ENCODE data around the gene ADAMTS19. TPM values are rescaled to one million over a fixed set of nuclear protein-coding genes. Genes with fewer than 3 reads are reported as not detected.

ADAMTS19 gene, protein sequence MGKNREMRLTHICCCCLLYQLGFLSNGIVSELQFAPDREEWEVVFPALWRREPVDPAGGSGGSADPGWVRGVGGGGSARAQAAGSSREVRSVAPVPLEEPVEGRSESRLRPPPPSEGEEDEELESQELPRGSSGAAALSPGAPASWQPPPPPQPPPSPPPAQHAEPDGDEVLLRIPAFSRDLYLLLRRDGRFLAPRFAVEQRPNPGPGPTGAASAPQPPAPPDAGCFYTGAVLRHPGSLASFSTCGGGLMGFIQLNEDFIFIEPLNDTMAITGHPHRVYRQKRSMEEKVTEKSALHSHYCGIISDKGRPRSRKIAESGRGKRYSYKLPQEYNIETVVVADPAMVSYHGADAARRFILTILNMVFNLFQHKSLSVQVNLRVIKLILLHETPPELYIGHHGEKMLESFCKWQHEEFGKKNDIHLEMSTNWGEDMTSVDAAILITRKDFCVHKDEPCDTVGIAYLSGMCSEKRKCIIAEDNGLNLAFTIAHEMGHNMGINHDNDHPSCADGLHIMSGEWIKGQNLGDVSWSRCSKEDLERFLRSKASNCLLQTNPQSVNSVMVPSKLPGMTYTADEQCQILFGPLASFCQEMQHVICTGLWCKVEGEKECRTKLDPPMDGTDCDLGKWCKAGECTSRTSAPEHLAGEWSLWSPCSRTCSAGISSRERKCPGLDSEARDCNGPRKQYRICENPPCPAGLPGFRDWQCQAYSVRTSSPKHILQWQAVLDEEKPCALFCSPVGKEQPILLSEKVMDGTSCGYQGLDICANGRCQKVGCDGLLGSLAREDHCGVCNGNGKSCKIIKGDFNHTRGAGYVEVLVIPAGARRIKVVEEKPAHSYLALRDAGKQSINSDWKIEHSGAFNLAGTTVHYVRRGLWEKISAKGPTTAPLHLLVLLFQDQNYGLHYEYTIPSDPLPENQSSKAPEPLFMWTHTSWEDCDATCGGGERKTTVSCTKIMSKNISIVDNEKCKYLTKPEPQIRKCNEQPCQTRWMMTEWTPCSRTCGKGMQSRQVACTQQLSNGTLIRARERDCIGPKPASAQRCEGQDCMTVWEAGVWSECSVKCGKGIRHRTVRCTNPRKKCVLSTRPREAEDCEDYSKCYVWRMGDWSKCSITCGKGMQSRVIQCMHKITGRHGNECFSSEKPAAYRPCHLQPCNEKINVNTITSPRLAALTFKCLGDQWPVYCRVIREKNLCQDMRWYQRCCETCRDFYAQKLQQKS
- total RNA-seq (under 1 TPM; 0.12 to 0.26 TPM), polyA plus RNA-seq (ENCODE audit: insufficient read length in 6 of 6) (1 to 10 TPM in 3 of 6 donors, under 1 TPM in 3; 0.18 to 1.7 (median 0.76) TPM)
- long read RNA-seq, donor 1, full-length matches to known transcripts: 1 of 1 reads
- long read RNA-seq, donor 1, partial matches to known transcripts: 0 of 1 reads
- long read RNA-seq, donor 1, other reads (novel, unspliced or antisense): 0 of 1 reads
- long read RNA-seq, donor 2: 0 reads
- long read RNA-seq, donor 3: 0 reads
- long read RNA-seq, donor 4: 0 reads
- long read RNA-seq, donor 5: 0 reads
- long read RNA-seq, donor 6: 0 reads
- long read RNA-seq, donor 7: 0 reads
- long read RNA-seq, donor 8: 0 reads
- long read RNA-seq, donor 9: 0 reads
- long read RNA-seq, donor 10: 0 reads
- long read RNA-seq, donor 11: 0 reads
- long read RNA-seq, donor 12: 0 reads

DNA sequence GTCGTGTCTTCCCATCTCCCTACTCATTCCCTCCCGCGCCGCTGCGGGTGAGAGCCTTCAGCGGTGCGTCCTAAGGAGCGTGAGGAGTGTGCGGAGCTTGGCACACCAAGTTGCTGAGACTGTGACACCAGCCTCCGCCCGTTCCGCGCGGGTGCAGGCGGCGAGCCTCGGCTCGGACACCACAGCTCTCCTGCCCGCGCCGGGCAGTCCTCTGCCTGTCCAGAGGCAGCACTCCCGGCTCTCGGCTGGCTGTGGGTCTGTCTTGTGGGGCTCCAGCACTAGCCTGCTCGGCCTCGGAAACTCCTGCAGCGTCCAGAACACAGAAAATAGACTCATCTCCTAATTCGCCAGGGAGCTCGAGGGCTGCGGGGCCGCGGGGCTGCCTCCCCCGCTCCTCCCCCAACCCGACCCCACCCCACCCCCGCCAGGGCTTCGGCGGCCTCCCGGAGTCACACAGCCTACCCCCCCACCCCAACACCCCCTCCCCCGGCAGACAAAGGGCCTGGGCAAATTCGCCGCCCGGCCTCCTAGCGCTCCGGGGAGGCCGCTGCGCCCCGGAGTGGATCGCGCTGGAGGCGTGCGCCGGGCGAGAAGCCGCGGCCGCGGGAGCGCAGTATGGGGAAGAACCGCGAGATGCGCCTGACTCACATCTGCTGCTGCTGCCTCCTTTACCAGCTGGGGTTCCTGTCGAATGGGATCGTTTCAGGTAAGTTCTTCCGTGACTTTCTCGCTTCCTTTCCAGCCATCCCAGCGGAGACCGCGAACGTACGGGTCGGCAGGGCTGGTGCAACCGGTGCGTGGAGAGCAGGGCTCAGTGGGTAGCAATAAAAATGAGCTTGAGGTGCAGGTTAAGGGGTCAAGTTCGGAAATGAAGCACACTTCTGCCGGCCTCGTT, at the start of gene ADAMTS19:
Gene ADAMTS19 (plus strand): TSS at position 522 of the 895 bp plus-strand sequence. CDS start 94 bp downstream, at position 616.
- TF ChIP-seq, protein P1, sequence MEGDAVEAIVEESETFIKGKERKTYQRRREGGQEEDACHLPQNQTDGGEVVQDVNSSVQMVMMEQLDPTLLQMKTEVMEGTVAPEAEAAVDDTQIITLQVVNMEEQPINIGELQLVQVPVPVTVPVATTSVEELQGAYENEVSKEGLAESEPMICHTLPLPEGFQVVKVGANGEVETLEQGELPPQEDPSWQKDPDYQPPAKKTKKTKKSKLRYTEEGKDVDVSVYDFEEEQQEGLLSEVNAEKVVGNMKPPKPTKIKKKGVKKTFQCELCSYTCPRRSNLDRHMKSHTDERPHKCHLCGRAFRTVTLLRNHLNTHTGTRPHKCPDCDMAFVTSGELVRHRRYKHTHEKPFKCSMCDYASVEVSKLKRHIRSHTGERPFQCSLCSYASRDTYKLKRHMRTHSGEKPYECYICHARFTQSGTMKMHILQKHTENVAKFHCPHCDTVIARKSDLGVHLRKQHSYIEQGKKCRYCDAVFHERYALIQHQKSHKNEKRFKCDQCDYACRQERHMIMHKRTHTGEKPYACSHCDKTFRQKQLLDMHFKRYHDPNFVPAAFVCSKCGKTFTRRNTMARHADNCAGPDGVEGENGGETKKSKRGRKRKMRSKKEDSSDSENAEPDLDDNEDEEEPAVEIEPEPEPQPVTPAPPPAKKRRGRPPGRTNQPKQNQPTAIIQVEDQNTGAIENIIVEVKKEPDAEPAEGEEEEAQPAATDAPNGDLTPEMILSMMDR (IDR thresholded peaks at IDR 0.05): no peak
- Histone ChIP-seq H3K27ac (no peak within 1 kb of the TSS), H3K36me3 (no peaks in the 10 kb centered on the region), H3K27me3 (peaks cover 32 to 57% of the 10 kb centered on the region in 2 donors), H3K9me3 (no peaks in the 10 kb centered on the region), H3K4me1 (peaks cover 0 to 11% of the 10 kb centered on the region in 2 donors), H3K4me3 (peak within 1 kb of the TSS; percentile 25 to 26)
- DNase-seq (peak in 3 of 4 donors; percentile 14 to 74 (median 33)), ATAC-seq (peak; percentile 85)
- intact Hi-C loops (cut with DNase I): no loop called here

DNA sequence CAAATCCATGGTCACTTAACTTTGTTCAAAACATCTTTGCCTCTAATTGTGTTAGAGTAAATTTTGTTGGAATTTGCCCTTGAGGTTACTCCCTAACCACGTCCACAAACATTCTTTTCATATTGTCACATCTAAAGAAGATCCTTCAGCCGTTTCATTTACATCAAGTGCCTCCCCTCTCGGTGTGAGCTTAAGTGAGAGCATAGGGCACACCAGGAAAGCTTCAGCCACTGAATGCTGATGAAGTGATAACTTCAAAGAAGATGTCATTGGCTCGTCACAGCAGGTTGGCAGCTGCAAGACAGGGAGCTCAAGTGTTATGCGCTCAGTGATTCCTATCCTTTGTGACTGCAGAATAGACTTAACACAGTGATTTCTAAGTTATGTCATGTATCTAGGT, 49.6 kb upstream of the ADAMTS19 start:
- intact Hi-C loops (cut with DNase I): no loop called here

GRCh38 chr5:129412721-129413120, 47.4 kb upstream of the ADAMTS19 start:
- intact Hi-C loops (cut with DNase I): no loop called here

More for the DNA sequence above, 49.6 kb upstream of the ADAMTS19 start:
- no peak for ATAC-seq
- DNase-seq: no peak
- H3K9me3 ChIP-seq: peaks cover 0 to 8% of the 10 kb centered on the region in 2 donors
- no peaks in the 10 kb centered on the region for H3K36me3 ChIP-seq
- no peak overlapping the region for H3K27ac ChIP-seq
- no peak overlapping the region for H3K4me3 ChIP-seq
- H3K4me1 ChIP-seq: no peaks in the 10 kb centered on the region
- H3K27me3 ChIP-seq: no peaks in the 10 kb centered on the region
- TF ChIP-seq, protein P1 (IDR thresholded peaks at IDR 0.05): no peak

More at GRCh38 chr5:129412721-129413120, 47.4 kb upstream of the ADAMTS19 start:
- DNase-seq: no peak
- Histone ChIP-seq H3K27me3 (no peaks in the 10 kb centered on the region), H3K9me3 (peaks cover 0 to 13% of the 10 kb centered on the region in 2 donors), H3K27ac (no peak overlapping the region), H3K4me1 (no peaks in the 10 kb centered on the region), H3K4me3 (no peak overlapping the region), H3K36me3 (no peaks in the 10 kb centered on the region)
- no peak for ATAC-seq
- TF ChIP-seq, protein P1 (IDR thresholded peaks at IDR 0.05): no peak
